ENCODE measurements around the gene WDR5.

GRCh38 chr9:134158242-134158641 is 22.4 kb downstream of the WDR5 start:
- TF ChIP-seq, protein P1, sequence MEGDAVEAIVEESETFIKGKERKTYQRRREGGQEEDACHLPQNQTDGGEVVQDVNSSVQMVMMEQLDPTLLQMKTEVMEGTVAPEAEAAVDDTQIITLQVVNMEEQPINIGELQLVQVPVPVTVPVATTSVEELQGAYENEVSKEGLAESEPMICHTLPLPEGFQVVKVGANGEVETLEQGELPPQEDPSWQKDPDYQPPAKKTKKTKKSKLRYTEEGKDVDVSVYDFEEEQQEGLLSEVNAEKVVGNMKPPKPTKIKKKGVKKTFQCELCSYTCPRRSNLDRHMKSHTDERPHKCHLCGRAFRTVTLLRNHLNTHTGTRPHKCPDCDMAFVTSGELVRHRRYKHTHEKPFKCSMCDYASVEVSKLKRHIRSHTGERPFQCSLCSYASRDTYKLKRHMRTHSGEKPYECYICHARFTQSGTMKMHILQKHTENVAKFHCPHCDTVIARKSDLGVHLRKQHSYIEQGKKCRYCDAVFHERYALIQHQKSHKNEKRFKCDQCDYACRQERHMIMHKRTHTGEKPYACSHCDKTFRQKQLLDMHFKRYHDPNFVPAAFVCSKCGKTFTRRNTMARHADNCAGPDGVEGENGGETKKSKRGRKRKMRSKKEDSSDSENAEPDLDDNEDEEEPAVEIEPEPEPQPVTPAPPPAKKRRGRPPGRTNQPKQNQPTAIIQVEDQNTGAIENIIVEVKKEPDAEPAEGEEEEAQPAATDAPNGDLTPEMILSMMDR (IDR thresholded peaks at IDR 0.05; ENCODE audit: poor library complexity), result no peak
- no peak for TF ChIP-seq EZH2 (IDR thresholded peaks at IDR 0.05; ENCODE audit: borderline replicate concordance)

All from hepatocyte (in vitro differentiated cells).